ENCODE measurements around the gene COX5A.

The COX5A gene

GRCh38 chr15:74897300-74897701 is 40.6 kb downstream of the COX5A start:
- TF ChIP-seq SIN3A (IDR thresholded peaks at IDR 0.05; ENCODE audit: borderline replicate concordance, insufficient read depth, low read length) (no peak), REST (IDR thresholded peaks at IDR 0.05; ENCODE audit: insufficient read depth in 1 of 2, low read depth in 2 of 2, low read length in 2 of 2) (no peak), POLR2AphosphoS5 (IDR thresholded peaks at IDR 0.05; ENCODE audit: low read depth, low read length) (no peak), FOXP2 (optimal IDR thresholded peaks at IDR 0.05; ENCODE audit: borderline replicate concordance, extremely low read depth, extremely low read length, insufficient read depth) (no peak), TAF1 (IDR thresholded peaks at IDR 0.05; ENCODE audit: borderline replicate concordance, insufficient read depth, low read length) (no peak)

- TF ChIP-seq POLR2AphosphoS5 (IDR thresholded peaks at IDR 0.05; ENCODE audit: low read depth, low read length) (no peak; the same call in 1 of the 2 replicates), FOXP2 (optimal IDR thresholded peaks at IDR 0.05; ENCODE audit: borderline replicate concordance, extremely low read depth, extremely low read length, insufficient read depth) (no peak), REST (IDR thresholded peaks at IDR 0.05; ENCODE audit: insufficient read depth in 1 of 2, low read depth in 2 of 2, low read length in 2 of 2) (no peak), TAF1 (IDR thresholded peaks at IDR 0.05; ENCODE audit: borderline replicate concordance, insufficient read depth, low read length) (no peak), SIN3A (IDR thresholded peaks at IDR 0.05; ENCODE audit: borderline replicate concordance, insufficient read depth, low read length) (no peak)
Measured at GRCh38 chr15:74896316-74896715, 41.6 kb downstream of the COX5A start.

- TF ChIP-seq POLR2AphosphoS5 (IDR thresholded peaks at IDR 0.05; ENCODE audit: low read depth, low read length) (no peak), TAF1 (IDR thresholded peaks at IDR 0.05; ENCODE audit: borderline replicate concordance, insufficient read depth, low read length) (no peak), SIN3A (IDR thresholded peaks at IDR 0.05; ENCODE audit: borderline replicate concordance, insufficient read depth, low read length) (no peak), FOXP2 (optimal IDR thresholded peaks at IDR 0.05; ENCODE audit: borderline replicate concordance, extremely low read depth, extremely low read length, insufficient read depth) (no peak), REST (IDR thresholded peaks at IDR 0.05; ENCODE audit: insufficient read depth in 1 of 2, low read depth in 2 of 2, low read length in 2 of 2) (no peak)
Measured at GRCh38 chr15:74895830-74896229, 42.0 kb downstream of the COX5A start.

- TF ChIP-seq SIN3A (IDR thresholded peaks at IDR 0.05; ENCODE audit: borderline replicate concordance, insufficient read depth, low read length) (no peak), POLR2AphosphoS5 (IDR thresholded peaks at IDR 0.05; ENCODE audit: low read depth, low read length) (no peak), REST (IDR thresholded peaks at IDR 0.05; ENCODE audit: insufficient read depth in 1 of 2, low read depth in 2 of 2, low read length in 2 of 2) (no peak), FOXP2 (optimal IDR thresholded peaks at IDR 0.05; ENCODE audit: borderline replicate concordance, extremely low read depth, extremely low read length, insufficient read depth) (no peak), TAF1 (IDR thresholded peaks at IDR 0.05; ENCODE audit: borderline replicate concordance, insufficient read depth, low read length) (no peak)
Measured at GRCh38 chr15:74893627-74894026, 44.2 kb downstream of the COX5A start.

- TF ChIP-seq POLR2AphosphoS5 (IDR thresholded peaks at IDR 0.05; ENCODE audit: low read depth, low read length) (no peak), FOXP2 (optimal IDR thresholded peaks at IDR 0.05; ENCODE audit: borderline replicate concordance, extremely low read depth, extremely low read length, insufficient read depth) (no peak), REST (IDR thresholded peaks at IDR 0.05; ENCODE audit: insufficient read depth in 1 of 2, low read depth in 2 of 2, low read length in 2 of 2) (no peak), TAF1 (IDR thresholded peaks at IDR 0.05; ENCODE audit: borderline replicate concordance, insufficient read depth, low read length) (no peak), SIN3A (IDR thresholded peaks at IDR 0.05; ENCODE audit: borderline replicate concordance, insufficient read depth, low read length) (no peak)
Measured at GRCh38 chr15:74892931-74893330, 44.9 kb downstream of the COX5A start.

Measured in PFSK-1 (cell line).